Inflammatory macrophage treated with lipopolysaccharide for 4 hours (primary cell): ENCODE measurements around the gene UCN2.
"Not testable (repeated sequence)": the region's sequence is repeated elsewhere in the genome, so short reads cannot be mapped to it uniquely, and the experiment has no call there.

ENCODE experiments used
- DNase-seq: peaks from one replicate; pipeline ENCODE4 v3.0.0-alpha.2; 2020

Gene UCN2

DNA sequence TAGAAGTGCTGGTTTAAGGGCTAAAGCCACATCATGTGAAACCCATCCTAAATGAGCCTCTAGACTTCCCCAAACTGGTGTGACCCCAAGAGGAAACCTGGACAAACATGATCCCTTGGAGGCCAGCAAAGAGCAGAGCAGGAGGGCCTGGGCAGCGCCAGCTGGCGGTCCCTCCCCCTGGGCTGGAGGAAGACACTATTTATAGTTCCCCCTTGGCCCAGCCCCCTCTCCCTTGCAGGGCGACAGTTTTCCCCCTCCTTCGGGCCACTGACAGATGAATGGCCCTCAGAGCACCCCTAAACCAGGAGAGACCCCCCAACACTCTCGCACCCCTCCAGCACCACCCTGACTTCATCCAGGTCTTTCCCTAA is 2.9 kb downstream of the UCN2 start:
- DNase-seq: no peak

DNA sequence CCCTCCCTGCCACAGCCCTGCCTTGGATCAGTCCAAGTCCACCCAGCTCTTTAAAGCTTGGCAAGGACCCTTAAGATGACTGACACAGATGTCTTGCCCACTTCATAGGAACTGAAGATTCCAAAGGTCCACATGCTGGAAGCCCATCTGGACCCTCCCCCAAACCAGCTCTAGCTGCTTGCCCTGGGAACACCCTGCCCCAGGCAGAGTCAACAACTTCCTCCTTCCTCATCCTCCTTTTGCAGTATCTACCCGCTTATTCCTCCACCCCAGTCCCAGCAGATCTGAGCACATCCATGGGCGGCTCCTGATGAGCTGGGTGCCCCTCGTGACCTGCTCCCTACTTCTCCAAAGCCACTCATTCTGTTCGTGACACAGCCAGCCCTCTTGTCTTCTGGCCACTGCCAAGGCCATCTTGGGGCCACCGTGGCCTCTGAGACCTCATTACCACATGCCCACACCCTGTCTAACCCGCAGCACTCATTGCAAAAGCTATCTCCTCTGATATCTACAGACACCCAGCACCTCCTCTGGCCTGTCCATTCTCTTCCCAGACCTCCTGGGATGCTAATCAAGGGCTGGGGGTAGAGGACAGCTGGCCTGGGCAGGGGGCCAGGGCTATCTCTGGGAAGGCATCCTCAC is 5.0 kb downstream of the UCN2 start:
- peak; percentile 96 for DNase-seq

DNA sequence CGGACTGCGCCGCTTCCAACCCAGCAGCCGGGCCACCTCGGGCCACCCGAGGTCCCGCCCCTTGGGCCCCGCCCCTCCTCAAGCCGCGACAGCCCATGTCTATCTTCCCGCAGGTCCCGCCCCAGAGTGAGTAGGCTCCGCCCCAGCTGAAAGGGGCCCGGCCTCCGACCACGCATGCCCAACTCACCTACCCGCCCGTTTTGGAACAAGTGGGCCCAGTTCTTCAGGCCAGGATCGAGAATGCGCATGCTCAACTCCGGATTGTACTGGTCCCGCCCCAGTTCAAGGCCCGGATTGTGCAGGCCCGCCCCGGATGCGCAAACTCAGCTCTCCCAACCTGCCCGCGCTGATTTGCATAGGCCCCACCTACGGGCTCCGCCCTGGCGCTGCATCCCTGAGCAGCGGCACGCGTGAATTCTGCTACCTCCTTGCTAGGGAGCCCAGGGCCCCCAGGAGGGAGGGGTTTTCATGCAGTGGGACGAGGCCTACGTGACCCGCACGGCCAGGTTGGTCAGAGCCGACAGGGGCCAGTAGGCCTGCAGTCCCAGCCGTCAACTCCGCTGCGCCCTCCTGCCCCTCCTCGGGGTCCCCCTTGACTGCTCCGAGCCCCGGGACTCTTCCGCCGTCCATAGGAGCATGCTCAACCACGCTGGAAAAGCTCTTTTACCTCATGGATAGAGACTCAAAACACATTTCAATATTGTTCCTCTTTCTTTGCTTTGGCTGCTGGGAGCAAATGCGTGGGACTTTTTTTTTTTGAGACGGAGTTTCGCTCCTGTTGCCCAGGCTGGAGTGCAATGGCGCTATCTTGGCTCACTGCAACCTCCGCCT is 6.6 kb downstream of the UCN2 start, which contains the start of gene PFKFB4:
PFKFB4 (minus strand) TSS at position 8 of the 831 bp plus-strand sequence. CDS start 26 bp downstream, outside the sequence.
- DNase-seq: peak; percentile 99

DNA sequence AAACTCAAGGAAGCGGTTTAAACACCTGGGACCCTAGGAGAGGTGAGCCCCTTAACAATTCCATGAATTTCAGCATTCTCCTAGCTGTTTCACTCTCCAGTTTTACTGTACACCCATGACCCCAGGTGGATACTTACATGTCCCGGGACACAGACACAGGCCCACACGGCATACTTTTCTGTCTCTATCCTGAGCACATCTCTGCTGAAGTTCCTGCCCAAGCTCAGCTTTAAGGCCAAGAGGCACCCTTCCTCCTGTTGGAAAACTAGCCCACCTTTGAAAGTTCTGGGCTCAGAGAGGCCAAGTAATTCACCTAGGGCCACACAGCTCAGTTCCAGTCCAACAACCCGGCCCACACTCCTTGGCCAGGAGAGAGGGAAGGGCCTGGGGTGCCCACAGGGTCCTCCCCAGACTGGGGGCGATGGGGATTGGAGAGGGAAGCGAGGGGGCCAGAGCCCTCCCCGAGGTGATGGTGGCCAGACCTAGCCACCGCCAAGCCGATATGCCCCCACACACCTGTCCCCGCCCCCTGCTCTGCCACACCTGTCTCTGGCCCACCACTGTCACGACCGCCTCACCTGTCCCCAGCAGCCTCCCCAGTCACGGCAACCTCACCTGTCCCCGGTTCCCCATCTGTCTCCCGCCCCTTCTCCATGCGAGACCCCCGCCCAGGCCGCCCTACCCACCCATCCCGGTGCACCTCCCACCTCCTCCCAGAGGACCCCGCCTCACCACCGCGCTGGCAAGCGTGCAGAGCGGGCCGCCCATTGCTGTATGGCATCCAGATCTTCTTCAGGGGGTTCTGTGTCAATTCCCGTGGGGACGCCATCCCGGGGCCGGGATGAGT is 7.4 kb downstream of the UCN2 start:
- DNase-seq: no peak

DNA sequence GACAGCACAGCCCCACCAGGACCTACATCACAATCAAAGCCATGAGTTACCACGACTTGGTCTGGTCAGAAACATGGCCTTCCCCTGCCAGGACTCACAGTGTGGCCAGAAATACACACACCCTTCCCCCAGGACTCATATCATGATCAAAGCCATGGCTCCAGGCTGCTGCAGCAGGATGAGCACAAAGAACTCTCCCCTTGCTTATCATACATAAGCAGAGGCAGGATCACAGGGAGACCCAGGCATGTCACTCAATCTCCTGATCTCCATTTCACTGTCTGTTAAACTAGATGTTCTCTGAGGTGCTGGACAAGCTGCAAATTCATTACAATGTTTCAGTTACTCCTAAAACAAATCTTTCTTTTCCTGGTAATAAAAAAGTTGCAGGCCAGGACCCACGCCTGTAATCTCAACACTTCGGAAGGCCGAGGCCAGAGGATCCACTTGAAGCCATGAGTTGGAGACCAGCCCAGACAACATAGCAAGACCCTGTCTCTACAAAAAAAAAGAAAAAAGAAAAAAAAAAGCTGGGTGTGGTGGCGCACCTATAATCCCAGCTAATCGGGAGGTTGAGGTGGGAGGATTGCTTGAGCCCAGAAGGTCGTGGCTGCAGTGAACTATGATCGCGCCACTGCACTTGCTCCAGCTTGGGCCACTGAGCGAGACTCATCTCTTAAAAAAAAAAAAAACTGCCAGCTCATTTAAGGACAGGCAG is 8.2 kb downstream of the UCN2 start:
- DNase-seq: no peak

DNA sequence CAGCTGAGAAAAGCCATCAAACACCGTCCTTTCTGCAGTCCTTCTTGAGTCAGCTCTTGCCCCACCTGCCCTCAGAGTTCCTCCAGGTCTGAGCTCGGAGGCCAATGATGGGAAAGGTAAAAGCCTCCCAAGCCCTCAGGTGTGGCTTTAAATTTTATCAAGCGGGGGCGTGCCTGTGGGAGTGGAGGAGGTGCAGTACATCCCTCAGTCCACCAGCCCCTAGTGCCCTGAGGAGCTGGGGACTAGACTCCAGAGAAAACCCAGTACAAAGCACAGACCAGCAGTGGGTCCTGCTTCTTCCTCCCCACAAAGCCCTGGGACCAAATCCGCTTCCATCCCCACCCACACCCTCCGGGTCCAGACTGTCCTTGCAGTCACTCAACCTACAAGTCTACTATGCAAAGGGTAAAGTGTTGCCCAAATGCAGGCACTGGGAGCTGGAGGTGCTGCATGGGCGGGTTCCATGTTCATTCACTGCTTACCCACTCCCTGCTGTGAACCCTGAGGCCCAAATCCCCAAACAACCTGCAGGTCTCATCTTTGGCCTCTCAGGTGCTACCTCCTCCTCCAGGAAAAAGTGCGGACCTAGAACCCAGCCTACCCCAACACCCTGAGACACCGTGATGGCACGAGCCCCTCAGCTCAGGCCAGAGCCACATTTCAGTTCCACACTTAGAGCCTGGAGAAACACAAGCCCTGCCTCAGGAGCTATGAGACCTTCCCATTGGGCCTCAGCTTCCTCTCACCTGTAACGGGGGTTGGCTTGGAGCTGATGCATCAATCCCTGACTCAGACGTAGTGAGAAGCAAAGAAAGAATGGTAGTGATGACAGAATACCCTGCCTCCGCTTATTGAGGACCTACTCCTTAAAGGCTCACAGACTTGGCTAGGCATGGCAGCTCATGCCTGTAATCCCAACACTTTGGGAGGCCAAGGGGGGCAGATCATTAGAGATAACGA is 9.4 kb downstream of the UCN2 start:
- DNase-seq: no peak

DNA sequence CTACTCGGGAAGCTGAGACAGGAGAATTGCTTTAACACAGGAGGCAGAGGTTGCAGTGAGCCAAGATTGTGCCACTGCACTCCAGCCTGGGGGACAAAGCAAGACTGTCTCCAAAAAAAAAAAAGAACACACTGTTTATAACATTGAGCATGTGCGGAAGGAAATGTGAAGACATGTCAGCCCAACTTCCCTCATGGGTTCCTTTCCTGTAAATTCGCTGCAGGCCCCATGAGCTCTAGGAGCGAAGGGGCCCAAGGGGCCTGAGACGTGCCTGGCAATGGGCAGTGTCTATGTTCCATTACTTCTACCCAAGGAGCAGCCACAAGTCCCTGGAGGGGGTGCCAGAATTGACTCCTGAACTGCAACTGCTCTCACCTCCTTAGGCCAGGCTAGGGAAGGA is 10.2 kb downstream of the UCN2 start:
- DNase-seq: peak; percentile 35

DNA sequence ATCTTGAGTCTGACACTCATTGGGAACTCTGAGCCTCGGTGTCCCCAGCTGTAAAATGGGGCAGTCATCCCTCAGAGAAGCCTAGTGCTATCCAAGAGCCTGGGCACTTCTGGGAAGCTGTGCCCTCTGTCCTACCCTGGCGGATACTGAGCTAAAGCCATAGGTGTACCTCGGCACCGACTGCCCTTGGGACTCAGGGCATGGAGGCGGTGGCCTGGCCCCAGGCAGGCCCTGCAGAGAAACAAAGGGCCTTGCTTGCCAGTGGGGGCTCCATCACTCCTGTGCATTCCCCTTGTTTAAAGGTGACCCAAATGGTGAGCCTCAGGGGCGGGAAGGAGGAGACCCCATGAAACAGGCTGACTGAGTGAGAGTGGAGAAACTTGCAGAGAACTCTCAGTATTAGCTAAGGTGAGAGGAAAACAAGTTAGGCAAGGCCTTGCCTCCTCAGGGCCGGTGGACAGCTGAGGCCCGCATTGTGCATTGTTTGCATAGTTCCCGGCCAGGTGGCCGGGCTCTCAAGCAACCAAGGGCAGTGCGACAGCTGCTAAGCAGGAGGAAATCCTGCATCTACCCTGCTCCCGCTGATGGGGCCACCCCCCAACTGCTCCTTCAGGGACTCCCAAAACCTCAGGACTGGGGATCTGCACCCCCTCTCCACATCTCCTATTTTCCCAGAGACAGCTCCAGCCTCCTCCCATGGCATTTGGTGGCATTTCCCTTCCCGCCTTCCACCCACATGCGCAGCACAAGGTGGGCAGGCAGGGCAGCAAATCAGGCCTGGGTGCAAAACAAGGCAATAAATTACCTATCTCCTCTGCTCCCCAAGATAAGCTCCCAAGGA is 11.2 kb downstream of the UCN2 start:
- DNase-seq: no peak

DNA sequence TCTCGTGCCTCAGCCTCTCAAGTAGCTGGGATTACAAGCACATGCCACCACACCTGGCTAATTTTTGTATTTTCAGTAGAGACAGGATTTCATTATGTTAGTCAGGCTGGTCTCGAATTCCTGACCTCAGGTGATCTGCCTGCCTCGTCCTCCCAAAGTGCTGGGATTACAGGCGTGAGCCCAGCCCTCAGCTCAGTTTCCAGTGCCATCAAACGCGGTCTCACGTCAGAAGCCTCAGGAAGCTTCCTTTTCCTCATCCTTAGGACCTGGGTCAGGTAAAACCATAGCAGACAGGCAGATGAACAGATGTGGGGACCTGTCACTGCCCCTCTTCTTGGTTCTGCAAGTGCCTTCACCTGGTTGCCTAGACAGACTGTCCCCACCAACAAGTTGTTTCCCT is 11.9 kb downstream of the UCN2 start:
- DNase-seq: not testable (repeated sequence)

DNA sequence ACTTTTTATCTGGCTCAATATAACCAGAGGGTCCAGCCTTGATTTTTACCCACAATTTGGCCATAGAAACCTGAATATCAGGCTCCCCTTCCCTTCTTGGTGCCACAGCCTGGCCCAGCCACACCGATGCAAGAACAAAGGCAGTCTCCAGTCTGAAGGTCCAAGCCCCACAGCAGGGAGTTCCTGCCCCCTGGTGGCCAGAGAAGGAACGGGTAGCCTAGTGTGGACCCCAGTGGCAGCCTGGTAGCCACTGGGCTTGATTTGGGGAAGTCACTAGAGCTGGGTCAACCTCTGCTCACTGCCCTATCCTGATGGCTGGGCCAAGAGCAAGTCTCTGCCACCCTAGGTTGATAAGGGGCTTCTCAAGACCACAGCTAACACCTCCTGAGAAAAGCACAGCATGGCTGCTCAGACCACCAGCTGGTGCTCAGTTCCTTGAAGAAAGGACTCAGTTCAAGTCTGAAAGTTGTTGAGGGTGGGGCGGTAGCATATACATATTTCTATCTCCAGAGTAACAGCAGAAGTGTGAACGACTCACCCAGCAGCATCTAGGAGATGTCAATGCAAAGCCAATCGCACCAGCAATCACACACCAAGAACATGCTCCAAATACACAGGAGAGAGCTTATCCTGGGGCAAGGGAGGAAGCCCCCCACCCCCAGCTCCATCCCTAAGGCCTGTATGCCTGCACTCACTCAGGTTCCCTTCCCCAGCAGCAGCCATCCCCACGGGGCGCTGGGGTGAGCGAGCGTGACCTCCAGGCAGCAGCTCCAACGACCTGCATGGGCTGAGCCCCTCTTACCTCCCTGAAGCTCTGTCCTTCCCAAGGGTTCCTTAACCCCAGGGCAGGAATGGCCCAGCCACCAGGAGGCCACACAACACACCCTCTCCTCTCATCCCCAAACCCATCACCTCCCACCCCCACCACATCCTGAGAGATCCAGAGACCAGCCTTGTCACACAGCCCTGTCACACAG is 14.6 kb downstream of the UCN2 start:
- peak; percentile 90 for DNase-seq

DNA sequence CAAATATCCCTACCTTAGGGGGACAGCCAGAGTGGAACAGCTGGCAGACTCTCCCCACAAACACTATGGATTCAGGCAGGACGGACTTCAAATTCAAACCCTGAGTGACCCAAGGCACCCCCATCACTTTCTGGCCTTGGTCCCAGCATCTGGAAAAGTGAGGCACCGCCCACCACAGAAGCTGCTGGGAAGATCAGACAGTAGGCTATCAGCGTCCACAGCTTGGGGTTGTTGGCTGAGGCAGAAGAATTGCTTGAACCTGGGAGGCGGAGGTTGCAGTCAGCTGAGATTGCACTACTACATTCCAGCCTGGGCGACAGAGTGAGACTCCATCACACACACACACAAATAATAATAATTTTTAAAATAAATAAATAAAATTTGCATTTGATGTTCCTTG is 15.5 kb downstream of the UCN2 start:
- no peak for DNase-seq

DNA sequence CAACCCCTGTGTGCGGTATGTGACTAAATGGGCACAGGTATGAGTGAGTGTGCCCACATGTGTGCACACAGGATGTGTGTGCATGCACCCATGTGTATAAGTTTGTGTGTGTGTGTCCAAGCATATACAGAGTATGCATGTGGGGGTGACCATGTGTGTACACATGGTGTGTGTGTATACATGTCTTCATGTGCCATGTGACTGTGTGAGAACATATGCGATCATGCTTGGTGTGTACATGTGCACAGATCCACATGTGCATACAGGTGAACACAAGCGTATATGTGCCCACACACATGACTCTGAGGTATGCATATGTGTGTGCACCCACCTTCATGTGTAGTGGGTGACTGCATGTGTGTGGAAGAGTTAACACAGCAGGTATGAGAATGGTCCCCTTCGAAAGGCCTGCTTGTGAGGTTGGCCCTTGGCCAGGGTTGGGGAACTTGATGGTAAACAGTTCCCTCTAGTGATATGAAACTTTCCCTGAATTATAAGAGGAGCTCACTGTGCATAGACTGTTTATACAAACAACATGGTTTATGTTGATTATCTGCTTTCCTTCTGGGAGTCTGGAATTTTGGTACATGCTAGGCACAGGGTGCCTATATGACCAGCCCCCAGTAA is 17.3 kb downstream of the UCN2 start:
- DNase-seq: no peak

DNA sequence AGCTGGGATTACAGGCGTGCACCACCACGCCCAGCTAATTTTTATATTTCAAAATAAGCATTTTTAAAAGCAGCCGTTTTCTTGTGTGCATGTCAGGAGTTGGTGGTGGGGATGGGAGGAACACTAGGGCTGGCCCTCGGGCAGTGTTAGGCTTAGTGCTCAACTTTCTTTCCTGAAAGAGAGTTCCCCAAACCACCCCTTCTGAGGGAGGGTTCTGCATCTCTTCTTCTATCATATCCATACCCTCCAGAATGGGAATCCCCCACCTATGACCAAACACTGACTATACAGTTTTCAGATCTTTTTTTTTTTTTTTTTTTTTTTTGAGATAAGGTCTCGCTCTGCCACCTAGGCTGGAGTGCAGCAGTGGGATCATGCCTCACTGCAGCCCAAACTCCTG is 19.4 kb downstream of the UCN2 start:
- peak; percentile 54 for DNase-seq

DNA sequence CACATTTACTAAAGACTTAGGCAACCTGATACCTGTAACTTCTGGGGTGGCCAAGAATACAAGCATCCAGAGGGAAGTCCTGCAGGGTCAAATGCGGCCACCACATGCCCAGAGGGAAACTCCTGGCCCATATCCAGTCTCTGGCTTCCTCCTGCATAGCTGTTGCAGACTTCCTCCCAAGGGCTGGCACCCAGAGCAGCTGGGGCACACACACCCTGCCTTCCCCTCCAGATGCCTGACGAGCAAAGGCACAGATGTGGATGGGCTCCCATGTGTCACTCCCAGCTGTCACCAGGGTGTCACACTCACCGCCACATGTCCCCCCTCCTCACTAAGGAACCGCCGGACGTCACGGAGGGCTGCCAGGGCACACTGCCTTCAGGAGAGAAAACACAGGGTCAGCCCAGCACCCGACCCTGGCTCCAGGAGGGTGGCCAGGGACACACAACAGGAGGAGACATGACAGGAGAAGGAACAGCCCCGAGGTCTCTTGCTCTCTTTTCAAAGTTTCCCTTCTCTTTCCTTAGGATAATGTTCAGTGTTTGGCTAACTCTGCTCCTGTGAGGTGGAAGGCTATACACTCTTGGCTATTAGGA is 20.2 kb downstream of the UCN2 start:
- DNase-seq: peak; percentile 56

DNA sequence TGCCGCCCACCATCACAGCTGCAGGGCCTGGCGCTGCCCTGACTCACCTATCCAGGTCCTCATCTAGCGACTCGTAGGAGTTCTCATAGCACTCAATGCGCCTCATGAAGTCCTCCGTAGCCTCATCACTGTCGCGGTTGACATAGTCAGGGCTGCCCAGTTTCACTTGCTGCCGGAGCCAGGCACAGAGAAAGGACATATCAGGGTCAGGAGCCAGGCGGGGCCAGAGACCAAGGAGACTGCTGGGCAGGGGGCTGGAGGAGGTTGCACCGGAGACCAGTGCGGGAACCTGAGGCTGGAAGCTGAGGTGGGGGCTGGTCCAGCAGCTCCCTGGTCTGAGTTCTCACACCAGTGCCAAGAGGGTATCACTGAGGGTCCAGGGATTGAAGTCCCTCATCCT is 25.1 kb downstream of the UCN2 start:
- no peak for DNase-seq

DNA sequence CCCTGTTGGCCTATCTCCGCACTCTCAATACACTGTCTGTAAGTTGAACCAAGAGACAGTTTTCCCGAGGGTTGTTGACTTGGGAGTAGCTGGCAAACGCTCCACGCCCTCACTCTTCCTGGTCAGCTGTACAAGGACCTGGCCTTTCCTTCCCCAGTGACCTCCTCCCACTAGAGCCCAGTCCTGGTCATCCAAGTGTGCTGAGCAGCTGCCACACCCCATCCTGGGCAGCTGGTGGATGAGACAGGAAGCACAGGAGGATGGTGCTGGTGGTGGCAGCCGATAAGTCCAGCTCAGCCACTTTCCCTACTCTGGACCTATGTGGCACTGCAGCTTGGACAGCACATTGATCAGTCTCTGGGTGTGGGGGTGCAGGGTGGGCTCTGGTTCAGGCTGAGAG is 26.8 kb downstream of the UCN2 start:
- DNase-seq: no peak

DNA sequence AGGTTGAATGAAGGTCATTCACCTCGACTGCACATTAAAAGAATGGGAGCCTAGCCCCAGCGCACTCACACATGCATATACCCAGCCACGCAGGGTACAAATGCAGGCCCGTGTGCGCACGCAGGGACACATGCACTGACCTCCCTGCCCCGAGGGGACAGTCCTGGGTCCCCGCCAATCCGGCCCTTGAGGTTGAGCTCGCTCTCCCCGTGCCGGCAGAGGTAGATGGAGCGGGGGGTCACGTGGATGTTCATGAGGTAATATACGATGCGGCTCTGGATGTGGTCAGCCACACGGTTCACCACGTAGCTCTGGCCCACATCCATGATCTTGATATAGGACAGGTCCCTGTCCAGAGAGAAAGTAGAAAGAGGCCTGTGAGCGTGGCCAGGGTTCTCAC is 27.5 kb downstream of the UCN2 start:
- no peak for DNase-seq

DNA sequence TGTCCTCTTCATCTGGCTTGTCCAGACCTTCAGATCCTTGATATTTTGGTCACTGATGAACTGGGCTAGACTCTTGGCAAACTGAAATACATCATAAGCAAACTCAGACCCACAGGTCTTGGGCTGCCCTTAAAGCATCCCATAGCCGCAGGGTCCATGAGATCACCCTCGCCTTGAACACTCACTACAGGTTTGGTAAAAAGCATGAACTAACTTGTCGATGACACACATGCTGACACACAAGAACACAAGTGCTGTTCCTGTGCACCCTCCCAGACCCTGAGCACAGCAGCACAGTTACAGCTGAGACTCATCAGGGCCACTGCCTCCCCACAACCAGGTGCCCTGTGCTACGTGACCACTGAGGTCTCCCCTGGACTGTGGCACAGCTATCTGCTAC is 28.0 kb downstream of the UCN2 start:
- DNase-seq: no peak

DNA sequence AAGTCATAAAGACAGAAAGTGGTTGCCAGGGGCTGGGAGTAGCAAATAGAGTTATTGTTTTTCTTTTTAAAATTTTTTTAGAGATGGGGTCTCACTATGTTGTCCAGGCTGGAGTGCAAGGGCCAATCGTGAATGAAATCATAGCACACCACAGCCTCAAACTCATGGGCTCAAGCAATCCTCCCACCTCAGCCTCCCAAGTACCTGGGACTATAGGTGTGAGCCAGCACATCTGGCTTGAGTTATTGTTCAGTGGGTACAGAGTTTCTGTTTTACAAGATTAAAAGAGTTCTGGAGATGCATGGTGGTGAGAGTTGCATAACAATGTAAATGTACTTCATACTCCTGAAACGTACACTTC is 30.6 kb downstream of the UCN2 start:
- no peak for DNase-seq
